NCI-H2029 treated with DMSO at 0.1 percent for 48 hours (cell line): ENCODE measurements around the gene NDST1.

Source experiments
- DNase-seq: peaks from one replicate; lab custom pipeline; 2025; lab: John Stamatoyannopoulos, UW

The NDST1 gene

GRCh38 chr5:150570333-150570732 lies 62.4 kb downstream of the NDST1 start:
- DNase-seq: no peak

GRCh38 chr5:150571836-150572235 lies 63.9 kb downstream of the NDST1 start:
- DNase-seq: no peak

- DNase-seq: no peak
Measured at GRCh38 chr5:150573216-150573615, 65.3 kb downstream of the NDST1 start.

- no peak for DNase-seq
Measured at GRCh38 chr5:150573867-150574817, 66.2 kb downstream of the NDST1 start.

- no peak for DNase-seq
Measured at GRCh38 chr5:150574818-150575547, 67.1 kb downstream of the NDST1 start.

- no peak for DNase-seq
Measured at GRCh38 chr5:150575745-150576448, 68.0 kb downstream of the NDST1 start.

- DNase-seq: no peak
Measured at GRCh38 chr5:150576449-150576949, 68.6 kb downstream of the NDST1 start.

GRCh38 chr5:150577378-150578139 lies 69.6 kb downstream of the NDST1 start:
- DNase-seq: no peak

GRCh38 chr5:150578781-150579461 lies 71.0 kb downstream of the NDST1 start:
- DNase-seq: no peak

- DNase-seq: no peak
Measured at GRCh38 chr5:150579462-150580400, 71.8 kb downstream of the NDST1 start.

- no peak for DNase-seq
Measured at GRCh38 chr5:150580917-150581316, 73.0 kb downstream of the NDST1 start.

GRCh38 chr5:150582241-150583109 lies 74.5 kb downstream of the NDST1 start:
- DNase-seq: no peak

- no peak for DNase-seq
Measured at GRCh38 chr5:150583541-150584225, 75.8 kb downstream of the NDST1 start.

GRCh38 chr5:150584556-150585335 lies 76.8 kb downstream of the NDST1 start:
- no peak for DNase-seq

- DNase-seq: no peak
Measured at GRCh38 chr5:150585781-150586341, 77.9 kb downstream of the NDST1 start.

GRCh38 chr5:150587016-150587415 lies 79.1 kb downstream of the NDST1 start:
- DNase-seq: no peak
